Measurements from ENCODE around the gene PROKR2. TPM values are rescaled to one million over a fixed set of nuclear protein-coding genes. Genes with fewer than 3 reads are reported as not detected.

Gene PROKR2
- total and polyA plus RNA-seq, 7 donors = not detected

DNA sequence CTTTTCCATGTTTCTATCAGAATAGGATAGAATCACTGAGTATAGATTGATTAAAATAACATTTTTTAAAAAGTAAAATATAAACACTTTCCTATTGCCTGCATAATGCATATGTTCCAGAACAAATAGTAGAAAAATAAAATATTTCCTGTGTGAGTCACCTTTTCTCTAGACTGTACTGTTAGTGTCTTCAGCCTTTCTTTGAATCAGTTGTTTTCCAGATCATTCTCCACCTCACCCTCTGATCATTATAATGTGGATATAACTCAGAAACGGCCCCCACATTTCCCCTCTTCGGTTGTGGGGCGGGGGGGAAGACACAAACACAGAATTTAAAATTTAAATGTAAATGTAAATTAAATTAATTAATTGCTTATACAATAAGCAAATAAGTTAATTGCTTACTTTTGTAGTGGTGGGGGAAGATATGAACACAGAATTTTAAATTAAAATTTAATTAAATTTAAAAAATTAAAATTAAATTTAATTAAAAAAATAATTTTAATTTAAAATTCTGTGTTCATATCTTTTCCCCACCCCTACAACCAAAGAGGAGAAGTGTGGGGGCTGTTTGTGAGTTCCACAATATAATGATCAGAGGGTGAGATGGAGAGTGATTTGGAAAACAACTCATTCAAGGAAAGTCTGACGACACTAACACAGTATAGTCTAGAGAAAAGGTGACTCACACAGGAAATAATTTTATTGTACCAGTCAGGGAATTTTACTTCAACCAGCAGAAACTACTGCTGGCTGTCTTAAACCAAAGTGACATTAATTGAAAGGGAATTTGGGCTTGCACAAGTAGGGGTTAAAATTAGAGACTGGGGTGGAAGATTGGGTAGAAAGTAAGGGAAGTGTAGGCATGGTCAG, 37.1 kb upstream of the PROKR2 start:
- WGBS, 2 donors = 57 to 69% methylated on average over 4 of the region's 4 CpGs
- no peaks in the 10 kb centered on the region for H3K9me3 ChIP-seq
- no peak for DNase-seq
- no peaks in the 10 kb centered on the region for H3K27me3 ChIP-seq
- H3K4me3 ChIP-seq = no peak overlapping the region
- intact Hi-C loops (cut with DNase I) = no loop called here
- no peaks in the 10 kb centered on the region for H3K36me3 ChIP-seq
- TF ChIP-seq POLR2A (IDR thresholded peaks at IDR 0.05) (no peak), POLR2AphosphoS5 (IDR thresholded peaks at IDR 0.05) (no peak), EP300 (IDR thresholded peaks at IDR 0.05) (no peak)
- TF ChIP-seq, protein P1, sequence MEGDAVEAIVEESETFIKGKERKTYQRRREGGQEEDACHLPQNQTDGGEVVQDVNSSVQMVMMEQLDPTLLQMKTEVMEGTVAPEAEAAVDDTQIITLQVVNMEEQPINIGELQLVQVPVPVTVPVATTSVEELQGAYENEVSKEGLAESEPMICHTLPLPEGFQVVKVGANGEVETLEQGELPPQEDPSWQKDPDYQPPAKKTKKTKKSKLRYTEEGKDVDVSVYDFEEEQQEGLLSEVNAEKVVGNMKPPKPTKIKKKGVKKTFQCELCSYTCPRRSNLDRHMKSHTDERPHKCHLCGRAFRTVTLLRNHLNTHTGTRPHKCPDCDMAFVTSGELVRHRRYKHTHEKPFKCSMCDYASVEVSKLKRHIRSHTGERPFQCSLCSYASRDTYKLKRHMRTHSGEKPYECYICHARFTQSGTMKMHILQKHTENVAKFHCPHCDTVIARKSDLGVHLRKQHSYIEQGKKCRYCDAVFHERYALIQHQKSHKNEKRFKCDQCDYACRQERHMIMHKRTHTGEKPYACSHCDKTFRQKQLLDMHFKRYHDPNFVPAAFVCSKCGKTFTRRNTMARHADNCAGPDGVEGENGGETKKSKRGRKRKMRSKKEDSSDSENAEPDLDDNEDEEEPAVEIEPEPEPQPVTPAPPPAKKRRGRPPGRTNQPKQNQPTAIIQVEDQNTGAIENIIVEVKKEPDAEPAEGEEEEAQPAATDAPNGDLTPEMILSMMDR (IDR thresholded peaks at IDR 0.05) = no peak
- H3K4me1 ChIP-seq = no peaks in the 10 kb centered on the region
- no peak overlapping the region for H3K27ac ChIP-seq

DNA sequence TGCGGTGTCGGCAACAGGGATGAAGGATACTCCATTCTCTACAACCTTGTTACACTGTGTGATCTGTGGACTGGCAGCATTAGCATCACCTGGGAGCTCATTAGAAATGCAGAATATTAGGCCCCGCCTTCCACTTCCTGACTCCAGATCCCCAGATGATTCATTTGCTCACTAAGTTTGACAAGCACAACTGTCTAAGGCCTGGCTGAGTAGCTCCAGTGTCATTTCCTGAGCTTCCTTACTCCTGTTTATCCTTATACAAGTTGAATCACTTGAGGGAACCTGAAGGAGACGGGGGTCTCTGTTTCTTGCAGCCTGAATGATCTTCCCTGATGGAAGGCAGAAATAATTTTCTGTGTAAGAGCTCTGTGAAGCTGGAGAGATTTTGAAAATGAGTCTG, 32.7 kb upstream of the PROKR2 start:
- Histone ChIP-seq H3K27me3 (no peaks in the 10 kb centered on the region), H3K36me3 (no peaks in the 10 kb centered on the region), H3K4me3 (no peak overlapping the region), H3K4me1 (no peaks in the 10 kb centered on the region), H3K27ac (no peak overlapping the region), H3K9me3 (no peaks in the 10 kb centered on the region)
- no peak for DNase-seq
- WGBS, 2 donors = 89 to 92% methylated on average over 4 of the region's 4 CpGs
- TF ChIP-seq, protein P1 (IDR thresholded peaks at IDR 0.05) = no peak
- TF ChIP-seq EP300 (IDR thresholded peaks at IDR 0.05) (no peak), POLR2AphosphoS5 (IDR thresholded peaks at IDR 0.05) (no peak), POLR2A (IDR thresholded peaks at IDR 0.05) (no peak)
- intact Hi-C loops (cut with DNase I) = no loop called here

DNA sequence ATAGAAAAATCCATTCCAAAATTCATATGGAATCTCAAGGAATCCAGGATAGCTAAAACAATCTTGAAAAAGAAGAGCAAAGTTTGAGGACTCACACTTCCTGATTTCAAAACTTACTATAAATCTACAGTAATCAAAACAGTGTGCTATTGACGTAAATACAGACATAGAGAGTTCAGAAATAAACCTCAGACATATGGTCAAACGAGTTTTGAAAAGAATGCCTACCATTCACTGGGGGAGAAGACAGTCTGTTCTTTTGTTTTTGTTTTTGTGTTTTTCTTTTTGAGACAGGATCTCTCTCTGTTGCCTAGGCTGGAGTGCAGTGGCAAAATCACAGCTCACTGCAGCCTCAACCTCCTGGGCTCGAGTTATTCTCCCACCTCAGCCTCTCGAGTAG, 25.3 kb upstream of the PROKR2 start:
- Histone ChIP-seq H3K27me3 (peaks cover 0 to 3% (median 0%) of the 10 kb centered on the region in 3 donors), H3K9me3 (no peaks in the 10 kb centered on the region), H3K36me3 (no peaks in the 10 kb centered on the region), H3K27ac (no peak overlapping the region), H3K4me1 (no peaks in the 10 kb centered on the region), H3K4me3 (no peak overlapping the region)
- 33 to 53% methylated on average over 4 of the region's 4 CpGs for WGBS, 2 donors
- intact Hi-C loops (cut with DNase I) = no loop called here
- DNase-seq = no peak
- TF ChIP-seq, protein P1 (IDR thresholded peaks at IDR 0.05) = no peak

DNA sequence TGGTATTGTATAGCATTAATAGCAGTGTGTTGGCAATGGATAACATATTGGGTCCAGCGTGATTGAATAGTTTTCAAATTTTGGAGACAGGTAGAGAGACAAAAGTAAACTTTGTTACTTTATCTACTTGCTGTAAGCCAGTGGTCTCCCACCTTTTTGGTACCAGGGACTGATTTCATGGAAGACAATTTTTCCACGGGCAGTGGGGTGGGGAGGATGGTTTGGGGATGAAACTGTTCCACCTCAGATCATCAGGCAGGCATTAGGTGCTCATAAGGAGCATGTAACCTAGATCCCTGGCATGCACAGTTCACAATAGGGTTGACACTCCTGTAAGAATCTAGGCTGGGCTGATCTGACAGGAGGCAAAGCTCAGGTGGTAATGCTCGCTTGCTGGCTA, 14.6 kb upstream of the PROKR2 start:
- no peak for DNase-seq
- intact Hi-C loops (cut with DNase I) = no loop called here
- 73 to 84% methylated on average over 3 of the region's 3 CpGs for WGBS, 2 donors
- H3K36me3 ChIP-seq = no peaks in the 10 kb centered on the region
- no peaks in the 10 kb centered on the region for H3K4me1 ChIP-seq
- H3K9me3 ChIP-seq = no peaks in the 10 kb centered on the region
- H3K4me3 ChIP-seq = no peak overlapping the region
- no peak overlapping the region for H3K27ac ChIP-seq
- TF ChIP-seq, protein P1 (IDR thresholded peaks at IDR 0.05) = no peak
- TF ChIP-seq POLR2A (IDR thresholded peaks at IDR 0.05) (no peak), POLR2AphosphoS5 (IDR thresholded peaks at IDR 0.05) (no peak), EP300 (IDR thresholded peaks at IDR 0.05) (no peak)
- H3K27me3 ChIP-seq = peaks cover 0 to under 1% (median 0%) of the 10 kb centered on the region in 3 donors

DNA sequence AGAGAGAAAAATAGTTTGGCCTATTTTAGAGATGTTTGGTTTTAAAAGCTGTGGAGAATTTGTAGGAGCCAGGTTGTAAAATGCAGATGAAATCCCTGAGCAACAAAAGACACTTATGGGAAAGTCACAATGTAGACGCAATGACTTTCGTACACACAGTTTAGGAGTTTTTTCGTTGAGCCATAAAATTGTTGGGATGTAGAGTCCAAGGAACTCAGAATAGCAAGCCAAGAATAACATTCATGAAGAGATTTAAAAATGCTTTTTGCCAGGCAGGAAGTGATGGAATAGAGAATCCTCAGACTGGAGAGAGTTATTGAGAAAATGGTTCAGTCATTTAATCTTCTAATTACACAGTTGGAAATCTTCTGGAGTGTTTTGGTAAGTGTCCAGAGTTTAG, 11.5 kb upstream of the PROKR2 start:
- TF ChIP-seq EP300 (IDR thresholded peaks at IDR 0.05) (no peak), POLR2AphosphoS5 (IDR thresholded peaks at IDR 0.05) (no peak), POLR2A (IDR thresholded peaks at IDR 0.05) (no peak)
- TF ChIP-seq, protein P1 (IDR thresholded peaks at IDR 0.05) = no peak
- Histone ChIP-seq H3K9me3 (no peaks in the 10 kb centered on the region), H3K4me1 (no peaks in the 10 kb centered on the region), H3K4me3 (no peak overlapping the region), H3K27me3 (no peaks in the 10 kb centered on the region), H3K27ac (no peak overlapping the region), H3K36me3 (no peaks in the 10 kb centered on the region)
- intact Hi-C loops (cut with DNase I) = no loop called here
- no peak for DNase-seq
- WGBS, 2 donors = 58 to 70% methylated on average over 3 of the region's 3 CpGs
